Fibroblast of pulmonary artery (primary cell): ENCODE data around the gene PPAT.

Source experiments
- DNase-seq: peaks from one replicate; pipeline ENCODE4 v3.0.0-alpha.2; 2010; ENCODE audit warnings: low read depth
- H3K4me3 ChIP-seq: replicated peaks from 2 replicates; pipeline ENCODE4 v1.5.1; 2011; ENCODE audit warnings: low read depth, mild to moderate bottlenecking, control low read depth, low read length, moderate library complexity
- TF ChIP-seq, protein P1 (sequence below): IDR thresholded peaks from 2 replicates; pipeline ENCODE4 v1.5.1; 2011; ENCODE audit warnings: mild to moderate bottlenecking, control low read depth, low read length, inconsistent platforms; ENCODE audit errors: missing control alignments

Gene PPAT

GRCh38 chr4:56467284-56468096 is 32.1 kb upstream of the PPAT start, which contains the start of gene SRP72:
Gene SRP72 (plus strand): TSS chr4:56467617. CDS start chr4:56467636, 19 bp downstream.
- TF ChIP-seq, protein P1, sequence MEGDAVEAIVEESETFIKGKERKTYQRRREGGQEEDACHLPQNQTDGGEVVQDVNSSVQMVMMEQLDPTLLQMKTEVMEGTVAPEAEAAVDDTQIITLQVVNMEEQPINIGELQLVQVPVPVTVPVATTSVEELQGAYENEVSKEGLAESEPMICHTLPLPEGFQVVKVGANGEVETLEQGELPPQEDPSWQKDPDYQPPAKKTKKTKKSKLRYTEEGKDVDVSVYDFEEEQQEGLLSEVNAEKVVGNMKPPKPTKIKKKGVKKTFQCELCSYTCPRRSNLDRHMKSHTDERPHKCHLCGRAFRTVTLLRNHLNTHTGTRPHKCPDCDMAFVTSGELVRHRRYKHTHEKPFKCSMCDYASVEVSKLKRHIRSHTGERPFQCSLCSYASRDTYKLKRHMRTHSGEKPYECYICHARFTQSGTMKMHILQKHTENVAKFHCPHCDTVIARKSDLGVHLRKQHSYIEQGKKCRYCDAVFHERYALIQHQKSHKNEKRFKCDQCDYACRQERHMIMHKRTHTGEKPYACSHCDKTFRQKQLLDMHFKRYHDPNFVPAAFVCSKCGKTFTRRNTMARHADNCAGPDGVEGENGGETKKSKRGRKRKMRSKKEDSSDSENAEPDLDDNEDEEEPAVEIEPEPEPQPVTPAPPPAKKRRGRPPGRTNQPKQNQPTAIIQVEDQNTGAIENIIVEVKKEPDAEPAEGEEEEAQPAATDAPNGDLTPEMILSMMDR, result no peak
- DNase-seq, result peak; percentile 87
- peak within 1 kb of the TSS; percentile 99 for H3K4me3 ChIP-seq

GRCh38 chr4:56466910-56467283 is 31.5 kb upstream of the PPAT start:
- TF ChIP-seq, protein P1, result no peak
- DNase-seq, result peak; percentile 8
- H3K4me3 ChIP-seq, result peak overlapping the region; percentile 99

DNA sequence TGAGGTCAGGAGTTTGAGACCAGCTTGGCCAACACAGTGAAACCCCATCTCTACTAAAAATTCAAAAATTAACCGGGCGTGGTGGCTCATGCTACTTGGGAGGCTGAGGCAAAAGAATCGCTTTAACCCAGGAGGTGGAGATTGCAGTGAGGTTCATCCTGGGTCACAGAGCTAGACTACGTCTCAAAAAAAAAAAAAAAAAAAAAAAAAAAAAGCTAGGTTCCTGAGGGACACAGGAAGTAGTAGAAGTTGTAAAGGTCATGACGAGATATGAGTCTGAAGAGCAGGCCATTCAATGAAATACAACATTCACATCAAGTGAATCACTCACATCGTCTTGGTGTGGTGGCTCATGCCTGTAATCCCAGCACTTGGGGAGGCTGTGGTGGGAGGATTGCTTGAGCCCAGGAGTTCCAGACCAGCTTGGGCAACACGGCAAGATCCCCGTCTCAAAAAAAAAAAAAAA is 30.9 kb upstream of the PPAT start:
- peak overlapping the region; percentile 99 for H3K4me3 ChIP-seq
- peak; percentile 52 for DNase-seq

DNA sequence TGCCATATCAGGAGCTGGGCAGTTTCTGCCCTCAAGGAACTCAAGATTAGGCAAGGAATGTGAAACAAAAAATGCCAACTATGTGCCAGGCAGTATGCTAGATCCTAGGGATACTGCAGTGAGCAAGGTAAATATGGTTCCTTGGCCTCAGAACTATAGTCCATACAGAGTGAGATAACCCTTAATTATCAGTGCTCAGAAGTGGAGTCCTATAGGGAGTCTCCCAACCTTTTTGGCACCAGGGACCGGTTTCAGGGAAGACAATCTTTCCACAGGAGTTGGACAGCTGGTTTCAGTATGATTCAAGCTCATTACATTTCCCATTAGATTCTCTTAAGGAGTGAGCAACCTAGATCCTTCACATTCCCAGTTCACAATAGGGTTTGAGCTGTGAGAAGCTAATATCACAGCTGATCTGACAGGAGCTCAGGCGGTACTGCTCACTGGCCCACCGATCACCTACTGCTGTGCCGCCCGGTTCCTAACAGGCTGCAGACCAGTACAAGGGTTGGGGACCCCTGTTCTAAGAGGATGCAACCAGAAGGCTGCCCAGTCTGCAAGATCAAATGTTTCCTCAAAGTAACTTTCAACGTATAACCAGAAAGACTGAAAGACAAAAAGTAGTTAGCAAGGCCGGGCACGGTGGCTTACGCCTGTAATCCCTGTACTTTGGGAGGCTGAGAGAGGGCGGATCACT is 30.3 kb upstream of the PPAT start:
- peak overlapping the region; percentile 99 for H3K4me3 ChIP-seq
- TF ChIP-seq, protein P1, result no peak
- DNase-seq, result peak; percentile 32

DNA sequence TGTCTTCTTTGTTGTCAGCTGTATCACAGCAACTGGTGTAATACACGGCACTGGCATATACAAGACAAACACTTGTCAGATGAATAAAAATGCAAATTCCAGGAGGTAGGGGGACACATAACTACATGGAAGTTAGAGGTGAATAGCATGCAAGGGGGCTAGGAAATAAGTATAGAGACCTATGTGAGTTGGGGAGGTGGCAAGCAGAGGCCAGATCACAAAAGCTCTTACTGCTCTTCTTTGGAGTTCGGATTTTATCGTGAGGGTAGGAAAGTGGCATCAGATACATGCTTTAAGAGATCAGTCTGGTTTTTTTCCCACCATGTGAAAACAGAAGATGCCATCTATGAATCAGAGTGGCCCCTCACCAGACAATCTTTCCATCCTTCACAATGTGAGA is 29.2 kb upstream of the PPAT start:
- TF ChIP-seq, protein P1, result no peak

GRCh38 chr4:56463711-56464110 is 28.3 kb upstream of the PPAT start:
- no peak overlapping the region for H3K4me3 ChIP-seq
- DNase-seq, result no peak
- TF ChIP-seq, protein P1, result no peak

More for the DNA sequence above, 29.2 kb upstream of the PPAT start:
- DNase-seq, result no peak
- no peak overlapping the region for H3K4me3 ChIP-seq

GRCh38 chr4:56462157-56462556 is 26.7 kb upstream of the PPAT start:
- TF ChIP-seq, protein P1, result no peak

More at GRCh38 chr4:56462157-56462556, 26.7 kb upstream of the PPAT start:
- H3K4me3 ChIP-seq, result no peak overlapping the region
- DNase-seq, result no peak
